Measurements from ENCODE around the gene TMEM18.

TMEM18 gene

GRCh38 chr2:672606-672905, 4.7 kb downstream of the TMEM18 start:
- no peak for DNase-seq (ENCODE audit: low spot score)

- DNase-seq (ENCODE audit: low spot score): no peak
Observed at GRCh38 chr2:671787-672605, 5.2 kb downstream of the TMEM18 start.

GRCh38 chr2:671072-671471, 6.1 kb downstream of the TMEM18 start:
- no peak for DNase-seq (ENCODE audit: low spot score)

DNA sequence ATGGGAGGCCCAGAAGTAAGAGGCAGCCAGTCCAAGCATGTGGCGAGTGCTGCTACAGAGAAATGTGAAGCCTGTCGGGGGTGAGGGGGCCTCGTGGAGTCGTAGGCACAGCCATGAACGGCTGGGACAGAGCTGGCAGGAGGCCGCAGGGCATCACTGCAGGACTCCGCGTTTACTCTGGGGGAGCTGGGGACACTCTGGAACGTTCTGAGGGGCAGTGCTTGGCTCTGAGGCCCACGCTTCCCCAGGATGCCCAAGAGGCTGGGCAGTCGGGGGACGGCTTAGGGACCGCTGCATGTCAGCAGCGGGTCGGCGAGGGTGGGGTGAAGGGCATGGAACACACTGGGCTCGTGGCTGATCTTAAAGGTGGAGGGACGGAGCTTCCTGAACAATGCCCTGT, 6.6 kb downstream of the TMEM18 start:
- DNase-seq (ENCODE audit: low spot score): no peak

DNA sequence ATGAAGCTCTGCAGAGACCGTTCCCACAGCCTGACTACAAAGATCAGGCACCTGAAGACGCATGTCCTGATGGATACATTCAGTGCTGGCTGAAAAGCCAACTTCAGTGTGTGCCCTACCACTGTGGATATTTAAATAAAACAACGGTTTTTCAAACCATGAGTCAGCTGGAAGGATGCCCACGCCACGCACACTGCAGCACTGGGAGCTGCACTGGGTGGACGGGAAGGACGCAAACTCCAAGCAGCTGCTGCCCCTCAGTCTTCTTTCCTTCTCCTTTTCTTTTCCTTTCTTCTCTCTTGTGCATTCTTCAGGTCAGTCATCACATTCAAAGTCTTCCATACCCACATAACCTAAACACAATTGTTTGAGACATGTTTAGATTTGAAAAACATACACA, 7.9 kb downstream of the TMEM18 start:
- no peak for DNase-seq (ENCODE audit: low spot score)

GRCh38 chr2:668000-668398, 9.2 kb downstream of the TMEM18 start:
- DNase-seq (ENCODE audit: low spot score): no peak

- peak; percentile 15 for DNase-seq (ENCODE audit: low spot score)
Observed at GRCh38 chr2:667332-667999, 9.7 kb downstream of the TMEM18 start.

DNA sequence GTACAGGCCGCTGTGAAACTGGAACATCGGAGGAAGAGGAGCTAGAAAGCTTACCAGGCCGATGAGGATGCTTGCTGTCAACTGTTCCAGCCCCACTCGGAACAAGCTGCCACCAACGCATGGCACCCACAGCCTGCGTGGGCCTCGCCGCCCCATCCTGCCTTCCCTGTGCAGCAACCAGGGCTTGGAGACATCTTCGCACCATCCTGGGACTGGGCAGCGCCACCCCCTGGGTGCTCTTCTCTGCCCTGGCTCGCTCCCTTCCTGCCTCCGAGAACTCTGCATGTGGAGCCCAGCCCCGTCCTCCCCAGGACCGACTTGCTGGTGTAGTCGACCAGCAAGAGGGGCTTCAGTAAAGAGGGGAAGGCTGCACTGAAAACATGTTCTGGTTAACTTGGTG, 10.8 kb downstream of the TMEM18 start:
- DNase-seq (ENCODE audit: low spot score): no peak

- no peak for DNase-seq (ENCODE audit: low spot score)
Observed at GRCh38 chr2:665340-666073, 11.7 kb downstream of the TMEM18 start.

GRCh38 chr2:664063-664462, 13.1 kb downstream of the TMEM18 start:
- DNase-seq (ENCODE audit: low spot score): no peak

- no peak for DNase-seq (ENCODE audit: low spot score)
Observed at GRCh38 chr2:663221-663620, 14.0 kb downstream of the TMEM18 start.

DNA sequence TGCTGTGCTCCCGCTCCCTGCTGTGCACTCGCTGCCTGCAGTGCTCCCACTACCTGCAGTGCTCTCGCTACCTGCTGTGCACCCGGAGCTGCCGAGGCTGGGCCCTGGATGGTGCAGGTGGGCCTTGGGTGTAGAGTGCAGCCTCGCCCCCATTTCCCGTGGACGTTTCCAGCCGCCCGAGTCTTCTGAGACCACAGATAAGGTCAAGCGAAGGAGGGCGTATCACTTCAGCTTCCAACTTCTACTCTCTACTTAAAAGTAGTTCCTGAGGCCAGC, 15.9 kb downstream of the TMEM18 start:
- no peak for DNase-seq (ENCODE audit: low spot score)

DNA sequence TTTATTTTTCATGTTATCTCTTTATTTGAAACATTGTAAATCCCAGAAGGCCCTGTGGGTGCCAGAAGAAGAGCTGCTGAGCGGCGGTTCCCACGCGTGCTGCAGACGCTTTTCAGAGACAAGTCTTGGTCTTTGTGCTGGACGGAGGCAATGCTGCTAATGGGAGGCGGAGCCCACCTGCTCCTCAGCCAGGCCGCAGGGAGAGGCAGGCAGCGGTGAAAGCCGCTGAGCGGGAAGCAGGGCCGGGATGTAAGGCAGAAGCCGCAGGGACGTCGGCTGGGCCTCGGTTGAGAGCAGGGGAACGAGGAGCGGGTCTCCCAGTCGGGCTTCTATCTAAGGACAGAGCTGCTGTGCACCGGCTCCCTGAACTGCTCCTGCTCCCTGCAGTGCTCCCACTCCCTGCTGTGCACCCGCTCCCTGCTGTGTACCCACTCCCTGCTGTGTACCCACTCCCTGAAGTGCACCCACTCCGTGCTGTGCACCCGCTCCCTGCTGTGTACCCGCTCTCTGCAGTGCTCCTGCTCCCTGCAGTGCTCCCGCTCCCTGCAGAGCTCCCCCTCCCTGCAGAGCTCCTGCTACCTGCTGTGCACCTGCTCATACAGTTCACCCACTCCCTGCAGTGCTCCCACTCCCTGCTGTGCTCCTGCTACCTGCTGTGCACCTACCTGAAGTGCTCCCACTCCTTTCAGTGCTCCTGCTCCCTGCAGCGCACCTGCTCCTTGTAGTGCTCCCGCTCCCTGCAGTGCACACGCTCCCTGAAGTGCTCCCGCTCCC, 16.4 kb downstream of the TMEM18 start:
- DNase-seq (ENCODE audit: low spot score): no peak

DNA sequence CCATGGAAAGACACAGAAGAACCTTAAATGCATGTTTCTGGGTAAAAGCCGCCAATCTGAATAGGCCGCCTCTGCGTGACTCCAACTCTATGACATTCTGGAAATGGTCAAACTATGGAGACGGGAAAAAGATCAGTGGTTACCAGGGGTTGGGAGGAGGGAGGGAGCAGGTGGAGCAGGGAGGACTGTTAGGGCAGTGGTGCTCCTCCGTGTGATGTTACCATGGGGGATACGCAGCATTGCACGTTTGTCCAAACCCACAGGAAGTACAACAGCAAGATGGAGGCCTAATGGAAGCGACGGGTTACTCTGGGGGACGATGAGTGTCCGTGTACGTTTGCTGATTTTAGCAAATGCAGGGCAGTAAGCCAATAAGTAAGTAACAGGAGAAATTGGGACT, 17.2 kb downstream of the TMEM18 start:
- DNase-seq (ENCODE audit: low spot score): no peak

GRCh38 chr2:658426-658825, 18.8 kb downstream of the TMEM18 start:
- DNase-seq (ENCODE audit: low spot score): no peak

GRCh38 chr2:657766-658165, 19.4 kb downstream of the TMEM18 start:
- no peak for DNase-seq (ENCODE audit: low spot score)

- no peak for DNase-seq (ENCODE audit: low spot score)
Observed at GRCh38 chr2:656676-657075, 20.5 kb downstream of the TMEM18 start.

DNA sequence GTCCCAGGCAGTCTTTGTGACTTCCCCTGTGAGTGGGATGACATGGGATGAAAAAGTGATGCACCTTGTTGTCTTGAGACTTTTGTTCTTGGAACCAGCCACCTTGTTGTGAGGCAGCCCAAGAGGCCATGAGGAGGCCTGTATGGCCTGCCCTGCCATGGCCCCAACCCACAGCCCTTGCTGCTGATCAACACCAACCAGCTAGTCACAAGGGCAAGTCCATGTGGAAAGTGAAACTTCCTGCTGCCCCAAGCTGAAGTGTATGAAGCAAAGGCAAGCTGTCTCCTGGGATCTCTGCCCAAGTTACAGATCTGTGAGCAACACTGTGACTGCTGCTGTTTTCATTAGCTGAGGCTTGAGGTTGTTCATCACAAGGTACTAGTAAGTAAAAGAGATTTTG, 21.6 kb downstream of the TMEM18 start:
- no peak for DNase-seq (ENCODE audit: low spot score)

- no peak for DNase-seq (ENCODE audit: low spot score)
Observed at GRCh38 chr2:654896-655295, 22.3 kb downstream of the TMEM18 start.

GRCh38 chr2:653645-654425, 23.4 kb downstream of the TMEM18 start:
- no peak for DNase-seq (ENCODE audit: low spot score)

GRCh38 chr2:652881-653480, 24.2 kb downstream of the TMEM18 start:
- no peak for DNase-seq (ENCODE audit: low spot score)

GRCh38 chr2:651951-652373, 25.2 kb downstream of the TMEM18 start:
- no peak for DNase-seq (ENCODE audit: low spot score)

Data from CD4-positive, alpha-beta T cell treated with Interleukin-2 at 100 ng/mL for 4 hours (primary cell).